H1 (cell line): Measurements from ENCODE around the gene BEST3. TPM values are rescaled to one million over a fixed set of nuclear protein-coding genes. Genes with fewer than 3 reads are reported as not detected.

ENCODE experiments used
- CTCF ChIA-PET: fragments of 300-600 bp; sonication (Branson Sonifier 250); formaldehyde crosslinking; loops from one replicate; lab custom pipeline; 2021; ENCODE audit not compliant: partially characterized antibody; lab: Charles Lee
- POLR2A ChIA-PET: fragments of 300-600 bp; sonication (Branson Sonifier 250); formaldehyde crosslinking; loops from one replicate; lab custom pipeline; 2021; ENCODE audit warnings: inconsistent platforms; ENCODE audit not compliant: partially characterized antibody; lab: Charles Lee
- DNase-seq, 2 experiments: peaks; one replicate each; pipeline versions ENCODE4 v3.0.0 to v3.0.0-alpha.2; 2010 to 2022; ENCODE audit warnings: low spot score in 2 of 2, low read depth in 1 of 2, mixed read lengths in 1 of 2
- FAIRE-seq: peaks from 2 replicates; lab custom pipeline; 2011; peaks lifted over from hg19 to GRCh38; lab: Jason Lieb, UNC
- H2AFZ ChIP-seq: 2 replicates; pipeline ENCODE4 v1.8.1; 2012; ENCODE audit warnings: low read length, inconsistent platforms
- H2AK5ac ChIP-seq: 2 replicates; pipeline ENCODE4 v1.6.1; 2013; ENCODE audit warnings: low read depth, low read length
- H2BK120ac ChIP-seq: replicated peaks from 2 replicates; pipeline ENCODE3; 2013; ENCODE audit warnings: low read depth, low read length, inconsistent platforms
- H2BK12ac ChIP-seq: 2 replicates; pipeline ENCODE4 v1.6.1; 2013; ENCODE audit warnings: low read depth, low read length
- H2BK15ac ChIP-seq: 2 replicates; pipeline ENCODE4 v1.6.1; 2013; ENCODE audit warnings: low read length
- H2BK20ac ChIP-seq: 2 replicates; pipeline ENCODE4 v1.6.1; 2013; ENCODE audit warnings: low read length
- H2BK5ac ChIP-seq: 2 replicates; pipeline ENCODE4 v1.6.1; 2013; ENCODE audit warnings: low read depth, low read length
- H3K14ac ChIP-seq: 2 replicates; pipeline ENCODE4 v1.6.1; 2013; ENCODE audit warnings: inconsistent platforms; ENCODE audit not compliant: insufficient read length
- H3K18ac ChIP-seq: 2 replicates; pipeline ENCODE4 v1.6.1; 2013; ENCODE audit warnings: low read length; ENCODE audit errors: extremely low read depth
- H3K23ac ChIP-seq: 2 replicates; pipeline ENCODE4 v1.6.1; 2013; ENCODE audit warnings: inconsistent platforms; ENCODE audit not compliant: insufficient read length
- H3K23me2 ChIP-seq: 2 replicates; pipeline ENCODE4 v1.6.1; 2013; ENCODE audit warnings: low read depth, low read length
- H3K27ac ChIP-seq: 2 replicates; pipeline ENCODE4 v1.6.1; 2011; ENCODE audit warnings: low read depth, low read length, inconsistent platforms
- H3K27me3 ChIP-seq, 4 experiments: replicated peaks in 1 of 4; 1 replicate in 1 of 4; 2 replicates in 3 of 4; pipeline versions ENCODE4 v1.6.1 to v1.8.1; 2011 to 2013; ENCODE audit warnings: low read length in 3 of 4, mild to moderate bottlenecking in 3 of 4, inconsistent platforms in 2 of 4, mixed read lengths in 2 of 4, moderate library complexity in 1 of 4; ENCODE audit not compliant: control insufficient read depth in 3 of 4, insufficient read depth in 3 of 4; ENCODE audit errors: extremely low read depth in 1 of 4
- H3K36me3 ChIP-seq, 4 experiments: 2 replicates each; pipeline versions ENCODE4 v1.6.1 to v1.8.1; 2011 to 2013; ENCODE audit warnings: mild to moderate bottlenecking in 4 of 4, low read length in 3 of 4, moderate library complexity in 2 of 4, control low read depth in 1 of 4, inconsistent platforms in 1 of 4; ENCODE audit not compliant: insufficient read depth in 4 of 4, control insufficient read depth in 2 of 4
- H3K4ac ChIP-seq: replicated peaks from 2 replicates; pipeline ENCODE3; 2013; ENCODE audit warnings: low read length, low read depth, mixed read lengths, inconsistent platforms; ENCODE audit not compliant: insufficient read length
- H3K4me1 ChIP-seq, 4 experiments: replicated peaks in 1 of 4; 1 replicate in 1 of 4; 2 replicates in 3 of 4; pipeline versions ENCODE4 v1.6.1 to v1.8.1; 2011 to 2013; ENCODE audit warnings: low read length in 3 of 4, inconsistent platforms in 2 of 4, mixed read lengths in 1 of 4; ENCODE audit not compliant: insufficient read depth in 4 of 4, control insufficient read depth in 3 of 4
- H3K4me2 ChIP-seq, 2 experiments: 2 replicates each; pipeline versions ENCODE4 v1.6.1 to v1.8.1; 2011 to 2013; ENCODE audit warnings: low read depth in 2 of 2, low read length in 2 of 2, control low read depth in 1 of 2, inconsistent platforms in 1 of 2, mild to moderate bottlenecking in 1 of 2; ENCODE audit not compliant: insufficient read depth in 1 of 2
- H3K4me3 ChIP-seq, 4 experiments: fragments of 200-600, 300-600 bp in 1 of 4; sonication (generic), shearing (Covaris generic), sonication (Bioruptor Twin) in 1 of 4; 2 replicates each; pipeline versions ENCODE4 v1.5.1 to v1.8.1; 2011 to 2016; ENCODE audit warnings: low read length in 4 of 4, low read depth in 3 of 4, control low read depth in 2 of 4, inconsistent platforms in 2 of 4, mild to moderate bottlenecking in 2 of 4, mixed read lengths in 1 of 4, moderate library complexity in 1 of 4; ENCODE audit not compliant: insufficient read depth in 2 of 4; ENCODE audit errors: extremely low read depth in 1 of 4
- H3K56ac ChIP-seq: replicated peaks from 2 replicates; pipeline ENCODE3; 2013; ENCODE audit warnings: low read depth, mild to moderate bottlenecking, mixed read lengths, low read length, inconsistent platforms; ENCODE audit not compliant: insufficient read length
- H3K79me1 ChIP-seq: 2 replicates; pipeline ENCODE4 v1.6.1; 2013; ENCODE audit warnings: low read depth, low read length, control low read depth
- H3K79me2 ChIP-seq, 2 experiments: 2 replicates each; pipeline versions ENCODE4 v1.6.1 to v1.8.1; 2012 to 2013; ENCODE audit warnings: low read length in 2 of 2, mild to moderate bottlenecking in 2 of 2, inconsistent platforms in 1 of 2; ENCODE audit not compliant: insufficient read depth in 2 of 2, control insufficient read depth in 1 of 2
- H3K9ac ChIP-seq, 4 experiments: replicated peaks in 1 of 4; 1 replicate in 1 of 4; 2 replicates in 3 of 4; pipeline versions ENCODE4 v1.6.1 to v1.8.1; 2011 to 2013; ENCODE audit warnings: low read depth in 3 of 4, low read length in 3 of 4, control low read depth in 2 of 4, mild to moderate bottlenecking in 2 of 4, moderate library complexity in 2 of 4, inconsistent platforms in 1 of 4; ENCODE audit errors: extremely low read depth in 1 of 4
- H3K9me3 ChIP-seq, 2 experiments: 2 replicates each; pipeline versions ENCODE4 v1.6.1 to v1.8.1; 2012 to 2013; ENCODE audit warnings: mild to moderate bottlenecking in 2 of 2, moderate library complexity in 2 of 2, control low read depth in 1 of 2, inconsistent platforms in 1 of 2, low read depth in 1 of 2, low read length in 1 of 2, mixed read lengths in 1 of 2; ENCODE audit not compliant: insufficient read depth in 2 of 2
- H4K20me1 ChIP-seq, 2 experiments: replicated peaks in 1 of 2; 2 replicates each; pipeline versions ENCODE3 to v1.8.1; 2011 to 2013; ENCODE audit warnings: inconsistent platforms in 2 of 2, low read length in 2 of 2, mild to moderate bottlenecking in 1 of 2; ENCODE audit not compliant: insufficient read depth in 2 of 2, control insufficient read depth in 1 of 2
- H4K5ac ChIP-seq: 2 replicates; pipeline ENCODE4 v1.6.1; 2013; ENCODE audit warnings: low read length, low read depth, mixed read lengths, inconsistent platforms; ENCODE audit not compliant: insufficient read length
- H4K8ac ChIP-seq: 2 replicates; pipeline ENCODE4 v1.8.0; 2013; ENCODE audit warnings: mild to moderate bottlenecking, moderate library complexity, low read length, inconsistent platforms; ENCODE audit not compliant: insufficient read depth; ENCODE audit errors: extremely low read depth
- H4K91ac ChIP-seq: replicated peaks from 2 replicates; pipeline ENCODE3; 2013; ENCODE audit warnings: low read length, mixed read lengths, inconsistent platforms; ENCODE audit not compliant: insufficient read length
- CBX5 ChIP-seq: fragments of 300-800, 300-1000 bp; sonication (generic); IDR thresholded peaks from 2 replicates; pipeline ENCODE4 v1.7.1; 2016; ENCODE audit warnings: antibody characterized with exemption, low read length, low read depth
- CEBPB ChIP-seq: IDR thresholded peaks from 2 replicates; pipeline ENCODE4 v1.6.1; 2012; ENCODE audit warnings: low read depth, low read length
- GTF2F1 ChIP-seq: IDR thresholded peaks from 2 replicates; pipeline ENCODE4 v1.6.1; 2012; ENCODE audit warnings: low read depth, low read length, improper control_type of control experiment, borderline replicate concordance
- JUN ChIP-seq: IDR thresholded peaks from 2 replicates; pipeline ENCODE4 v1.6.1; 2011; ENCODE audit warnings: low read depth, mild to moderate bottlenecking, improper control_type of control experiment, low read length
- KDM1A ChIP-seq: fragments of 200-600, 300-600 bp; sonication (generic); IDR thresholded peaks from 2 replicates; pipeline ENCODE4 v1.7.1; 2016; ENCODE audit warnings: mild to moderate bottlenecking, low read length, borderline replicate concordance
- SAP30 ChIP-seq: fragments of 300-600 bp; sonication (generic); IDR thresholded peaks from 2 replicates; pipeline ENCODE4 v1.7.1; 2012; ENCODE audit warnings: low read length, moderate library complexity, mild to moderate bottlenecking, inconsistent platforms; ENCODE audit not compliant: insufficient read depth, insufficient replicate concordance
- polyA plus RNA-seq, 7 experiments: library from polyadenylated mRNA; depleted of rRNA in 3 of 7; stranded (reverse) in 5 of 7; unstranded in 2 of 7; fragments of >200 nt in 5 of 7; fragments of 200-250 nt in 2 of 7; gene quantifications; 1 replicate in 5 of 7; 2 replicates in 1 of 7; 4 replicates in 1 of 7; pipeline versions ENCODE4 v1.2.1 to v1.2.3, GENCODE V29; 2011 to 2013; ENCODE audit warnings: missing spikeins in 2 of 7, mixed read lengths in 2 of 7
- total RNA-seq: library from RNA; stranded (reverse); fragmentation: NEBNext Ultra II Directional; extraction: Animal tissue kit (Norgen Biotek cat#: 25700); gene quantifications from 2 replicates; pipeline ENCODE4 v1.2.1, GENCODE V29; 2021

BEST3 gene
- total and polyA plus RNA-seq, 2 of the 8 experiments (the other 6 are each of a cell fraction or from before 2014, with no cell fraction given) = 0.17 TPM; not detected in 1

DNA sequence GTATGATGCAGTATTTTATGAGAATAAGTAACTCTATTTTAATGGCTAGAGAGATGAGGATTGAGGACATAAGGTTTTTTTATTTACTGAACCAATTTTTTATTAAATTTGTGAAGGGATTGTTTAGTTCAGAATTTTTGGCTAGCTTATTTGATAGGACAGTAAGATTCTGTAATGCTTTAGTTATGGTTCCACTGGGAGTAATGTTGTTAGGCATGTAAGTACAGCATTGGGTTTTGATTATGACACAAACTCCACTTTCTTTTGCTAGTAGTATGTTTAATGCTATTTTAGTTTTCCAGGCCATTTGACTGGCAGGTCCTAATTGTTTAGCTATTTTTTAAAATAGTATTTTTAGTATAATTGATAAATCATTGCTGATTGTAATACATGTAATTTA is 54.6 kb downstream of the BEST3 start:
- Histone ChIP-seq H3K79me1 (no peaks in the 10 kb centered on the region), H3K4me2 (no peak overlapping the region), H3K4ac (no peak overlapping the region), H3K27ac (no peak overlapping the region), H2AFZ (no peak overlapping the region), H3K9ac (no peak overlapping the region), H3K23ac (no peak overlapping the region), H3K9me3 (no peaks in the 10 kb centered on the region), H4K91ac (no peak overlapping the region), H2BK20ac (no peak overlapping the region), H2BK120ac (no peak overlapping the region), H3K23me2 (no peaks in the 10 kb centered on the region), H3K4me3 (no peak overlapping the region), H3K4me1 (no peaks in the 10 kb centered on the region), H2BK15ac (no peak overlapping the region), H2BK5ac (no peak overlapping the region), H3K14ac (no peak overlapping the region), H3K27me3 (no peaks in the 10 kb centered on the region), H2AK5ac (no peak overlapping the region)
- CTCF ChIA-PET = interaction anchor here (3.0 kb wide), 1 partner anchor 14 kb away, joined by 16 read pairs; no protein-coding TSS in a partner anchor
- DNase-seq = no peak
- TF ChIP-seq CBX5 (no peak), KDM1A (no peak), SAP30 (no peak), GTF2F1 (no peak), CEBPB (no peak), JUN (no peak)
- TF ChIP-seq, all 59 proteins: peak for 0
- H3K79me2 ChIP-seq = no peaks in the 10 kb centered on the region
- H2BK12ac ChIP-seq = no peak overlapping the region
- no peak overlapping the region for H4K8ac ChIP-seq
- H3K18ac ChIP-seq = no peak overlapping the region
- no peak overlapping the region for H3K56ac ChIP-seq
- H4K5ac ChIP-seq = no peak overlapping the region
- FAIRE-seq = no peak
- no peaks in the 10 kb centered on the region for H3K36me3 ChIP-seq
- POLR2A ChIA-PET = interaction anchor here (0.8 kb wide), 1 partner anchor 55 kb away, joined by 3 read pairs; no protein-coding TSS in a partner anchor
- H4K20me1 ChIP-seq = no peaks in the 10 kb centered on the region
